Epidermal melanocyte (primary cell): Measurements from ENCODE around the gene NOC4L.

ENCODE experiments used
- DNase-seq: peaks from one replicate; pipeline ENCODE4 v3.0.0; 2011; ENCODE audit warnings: low spot score; ENCODE audit not compliant: insufficient read length

Gene NOC4L

GRCh38 chr12:132155771-132156572 is 11.7 kb downstream of the NOC4L start:
- no peak for DNase-seq

- no peak for DNase-seq
These were observed 12.5 kb downstream of the NOC4L start for GRCh38 chr12:132156573-132157325.

- no peak for DNase-seq
These were observed 13.6 kb downstream of the NOC4L start for GRCh38 chr12:132157733-132158409.

- no peak for DNase-seq
These were observed 14.7 kb downstream of the NOC4L start for GRCh38 chr12:132158677-132159554.

- no peak for DNase-seq
These were observed 15.3 kb downstream of the NOC4L start for GRCh38 chr12:132159555-132160003.

GRCh38 chr12:132160016-132160415 is 15.8 kb downstream of the NOC4L start:
- DNase-seq: no peak

GRCh38 chr12:132160601-132161035 is 16.4 kb downstream of the NOC4L start:
- no peak for DNase-seq

GRCh38 chr12:132161036-132161781 is 17.0 kb downstream of the NOC4L start:
- no peak for DNase-seq

GRCh38 chr12:132161796-132162507 is 17.7 kb downstream of the NOC4L start:
- no peak for DNase-seq

GRCh38 chr12:132162508-132163031 is 18.3 kb downstream of the NOC4L start:
- peak; percentile 70 for DNase-seq

GRCh38 chr12:132163041-132163910 is 19.0 kb downstream of the NOC4L start:
- no peak for DNase-seq

GRCh38 chr12:132163911-132164288 is 19.6 kb downstream of the NOC4L start:
- no peak for DNase-seq

GRCh38 chr12:132164426-132164825 is 20.2 kb downstream of the NOC4L start:
- DNase-seq: no peak

- DNase-seq: no peak
These were observed 21.3 kb downstream of the NOC4L start for GRCh38 chr12:132165584-132165983.

- no peak for DNase-seq
These were observed 21.8 kb downstream of the NOC4L start for GRCh38 chr12:132166093-132166492.

GRCh38 chr12:132166801-132167591 is 22.7 kb downstream of the NOC4L start:
- DNase-seq: no peak

- DNase-seq: no peak
These were observed 23.5 kb downstream of the NOC4L start for GRCh38 chr12:132167611-132168310.
